HG03095 (cell line): Measurements from ENCODE around the gene PLIN5.

Experiments
- ATAC-seq: cut with Tn5 transposase; IDR thresholded peaks from one replicate; pipeline ENCODE4 v1.9.1; 2021; ENCODE audit warnings: moderate library complexity; ENCODE audit not compliant: unreplicated experiment

Gene PLIN5

GRCh38 chr19:4524808-4525562 lies 10.0 kb downstream of the PLIN5 start:
- ATAC-seq, result no peak

- ATAC-seq, result no peak
Measured at GRCh38 chr19:4523306-4524110, 11.5 kb downstream of the PLIN5 start.

- ATAC-seq, result no peak
Measured at GRCh38 chr19:4522291-4523002, 12.6 kb downstream of the PLIN5 start.

- no peak for ATAC-seq
Measured at GRCh38 chr19:4521888-4522242, 13.2 kb downstream of the PLIN5 start.

GRCh38 chr19:4521170-4521887 lies 13.7 kb downstream of the PLIN5 start:
- no peak for ATAC-seq

- no peak for ATAC-seq
Measured at GRCh38 chr19:4519521-4520277, 15.3 kb downstream of the PLIN5 start.

GRCh38 chr19:4519172-4519496 lies 15.9 kb downstream of the PLIN5 start:
- no peak for ATAC-seq

- no peak for ATAC-seq
Measured at GRCh38 chr19:4518345-4519171, 16.5 kb downstream of the PLIN5 start, which contains the start of gene PLIN4. Gene PLIN4, minus strand, starts transcription at chr19:4518486. Its CDS starts 214 bp downstream, at chr19:4518272.

GRCh38 chr19:4517451-4518057 lies 17.5 kb downstream of the PLIN5 start:
- ATAC-seq, result no peak

GRCh38 chr19:4516939-4517300 lies 18.1 kb downstream of the PLIN5 start:
- no peak for ATAC-seq

- ATAC-seq, result no peak
Measured at GRCh38 chr19:4516199-4516938, 18.7 kb downstream of the PLIN5 start.

- ATAC-seq, result no peak
Measured at GRCh38 chr19:4515732-4516131, 19.3 kb downstream of the PLIN5 start.

GRCh38 chr19:4513248-4513647 lies 21.8 kb downstream of the PLIN5 start:
- no peak for ATAC-seq

- no peak for ATAC-seq
Measured at GRCh38 chr19:4512070-4512469, 23.0 kb downstream of the PLIN5 start.

GRCh38 chr19:4511300-4512054 lies 23.5 kb downstream of the PLIN5 start:
- ATAC-seq, result no peak

- no peak for ATAC-seq
Measured at GRCh38 chr19:4510435-4511255, 24.4 kb downstream of the PLIN5 start.

GRCh38 chr19:4508698-4509097 lies 26.3 kb downstream of the PLIN5 start:
- ATAC-seq, result no peak
